ENCODE data around the gene TMEM19.
"Not testable (repeated sequence)": the region's sequence is repeated elsewhere in the genome, so short reads cannot be mapped to it uniquely, and the experiment has no call there.

TMEM19 gene

DNA sequence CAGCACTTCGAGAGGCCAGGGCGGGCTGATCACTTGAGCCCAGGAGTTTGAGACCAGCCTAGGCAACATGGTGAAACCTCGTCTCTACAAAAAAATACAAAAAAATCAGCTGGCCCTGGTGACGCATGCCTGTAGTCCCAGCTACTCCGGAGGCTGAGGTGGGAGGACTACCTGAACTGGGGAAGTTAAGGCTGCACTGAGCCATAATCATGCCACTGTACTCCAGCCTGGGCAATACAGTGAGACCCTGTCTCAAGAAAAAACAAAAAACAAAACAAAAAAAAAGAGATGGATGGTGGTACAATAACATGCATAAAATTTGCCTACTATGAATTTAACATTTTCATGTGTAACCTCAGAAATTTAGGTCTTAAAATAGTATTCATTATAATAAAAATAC lies 19.6 kb upstream of the TMEM19 start:
- FAIRE-seq: no peak

DNA sequence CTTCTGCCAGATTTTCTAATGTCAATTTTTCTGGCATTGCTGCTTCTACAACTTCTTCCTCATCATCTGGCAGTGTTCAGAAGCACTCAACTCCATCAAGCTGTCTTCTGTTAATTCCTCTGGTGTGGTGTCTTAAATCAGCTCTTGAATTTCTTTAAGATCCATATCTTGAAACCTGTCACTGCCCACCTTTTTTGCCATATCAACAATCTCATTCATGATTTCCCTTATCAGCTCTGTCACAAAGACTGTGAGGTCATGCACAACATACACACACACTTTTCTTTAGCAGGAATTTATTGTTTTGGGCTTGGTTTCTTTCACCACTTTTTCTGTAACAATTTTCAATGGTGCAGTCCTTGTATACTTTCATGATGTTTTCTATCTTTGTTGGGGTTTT lies 14.6 kb upstream of the TMEM19 start:
- no peak for FAIRE-seq

DNA sequence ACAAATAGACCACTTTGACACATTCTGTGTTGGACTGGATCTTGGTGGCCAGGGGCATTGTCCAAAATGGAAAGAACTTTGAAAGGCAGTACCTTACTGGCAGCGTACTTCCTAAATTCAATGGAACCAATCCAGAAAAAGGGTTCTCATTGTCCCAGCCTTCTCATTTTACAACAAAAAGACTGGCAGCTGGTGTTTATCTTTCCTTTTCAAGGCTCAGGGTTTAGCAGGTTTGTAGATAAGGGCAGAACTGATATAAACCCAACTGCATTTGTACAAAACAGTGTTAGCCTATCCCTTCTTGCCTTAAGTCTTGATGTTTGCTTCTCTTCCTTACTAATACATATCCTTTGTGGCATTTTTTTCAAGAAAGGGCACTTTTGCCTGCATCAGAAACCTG lies 14.1 kb upstream of the TMEM19 start:
- no peak for FAIRE-seq

DNA sequence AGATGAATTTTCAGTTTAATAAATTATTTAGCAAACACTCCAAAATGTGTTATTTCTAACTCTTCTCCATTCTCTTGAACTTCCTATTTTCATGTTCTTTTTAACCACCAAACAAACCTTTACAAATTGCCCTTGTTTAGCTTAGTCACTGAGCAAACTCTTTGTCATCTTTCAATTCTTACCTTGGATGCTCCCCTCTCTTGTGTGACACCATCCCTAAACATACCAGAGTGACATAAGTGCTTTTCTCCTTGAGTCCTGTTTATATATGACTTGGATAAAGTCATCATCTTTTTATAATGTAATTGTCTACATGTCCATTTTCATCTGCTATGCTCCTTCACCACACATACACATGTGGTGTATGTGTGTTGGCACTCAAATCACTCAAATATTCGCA lies 3.4 kb upstream of the TMEM19 start:
- FAIRE-seq: no peak

DNA sequence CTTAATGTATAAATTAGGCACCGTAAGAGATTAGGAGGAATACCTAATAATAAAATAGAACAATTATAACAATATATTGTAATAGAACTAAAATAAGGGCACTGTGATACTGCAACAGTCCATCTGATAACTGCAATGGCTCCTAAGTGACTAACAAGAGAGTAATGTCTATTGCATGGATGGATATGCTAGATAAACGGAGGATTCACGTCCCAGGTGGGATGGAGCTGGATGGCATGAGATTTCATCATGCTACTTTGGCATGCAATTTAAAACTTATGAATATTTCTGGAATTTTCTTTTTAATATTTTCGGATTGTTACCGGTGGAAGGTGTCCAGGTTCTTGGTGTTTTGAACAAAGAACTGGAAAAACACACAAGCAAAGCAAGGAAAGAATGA lies 2.2 kb upstream of the TMEM19 start:
- FAIRE-seq: no peak

DNA sequence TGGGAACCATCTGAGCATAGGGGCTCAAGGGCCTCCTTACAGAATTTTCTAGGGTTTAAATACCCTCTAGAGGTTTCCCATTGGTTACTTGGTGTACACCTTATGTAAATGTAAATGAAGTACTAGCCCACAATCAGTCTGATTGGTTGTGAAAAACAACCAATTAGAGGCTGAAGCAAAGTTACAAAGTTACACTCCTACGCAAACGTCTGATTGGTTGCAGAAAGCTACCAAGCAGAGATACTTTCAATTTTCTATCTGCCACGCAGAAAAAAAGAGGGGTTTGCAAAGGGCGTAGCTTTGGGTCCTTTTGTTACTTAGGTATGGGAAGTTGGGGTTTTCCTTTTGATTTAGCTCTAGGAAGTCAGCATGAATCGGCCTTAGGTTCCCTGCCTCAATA lies 1.8 kb upstream of the TMEM19 start:
- no peak for FAIRE-seq

DNA sequence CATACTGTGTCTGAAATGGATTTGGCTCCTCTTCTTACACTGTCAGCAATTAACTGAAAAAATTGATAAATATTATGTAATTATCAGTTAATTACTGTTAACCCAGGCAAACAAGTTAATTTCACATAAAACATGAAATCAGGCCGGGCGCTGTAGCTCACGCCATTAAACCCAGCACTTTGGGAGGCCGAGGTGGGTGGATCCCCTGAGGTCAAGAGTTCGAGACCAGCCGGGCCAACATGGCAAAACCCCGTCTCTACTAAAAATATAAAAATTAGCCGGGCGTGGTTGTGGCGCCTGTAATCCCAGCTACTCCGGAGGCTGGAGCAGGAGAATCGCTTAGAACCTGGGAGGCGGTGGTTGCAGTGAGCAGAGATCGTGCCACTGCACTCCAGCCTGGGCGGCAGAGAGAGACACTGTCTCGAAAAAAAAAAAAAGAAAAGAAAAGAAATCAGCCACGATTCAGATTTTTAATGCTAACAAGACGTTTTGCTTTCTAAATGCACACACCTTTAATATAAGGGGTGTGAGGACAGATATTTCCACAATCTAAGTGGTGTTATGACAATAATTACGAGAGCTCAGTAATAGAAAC lies 473 bp upstream of the TMEM19 start:
- FAIRE-seq: no peak

DNA sequence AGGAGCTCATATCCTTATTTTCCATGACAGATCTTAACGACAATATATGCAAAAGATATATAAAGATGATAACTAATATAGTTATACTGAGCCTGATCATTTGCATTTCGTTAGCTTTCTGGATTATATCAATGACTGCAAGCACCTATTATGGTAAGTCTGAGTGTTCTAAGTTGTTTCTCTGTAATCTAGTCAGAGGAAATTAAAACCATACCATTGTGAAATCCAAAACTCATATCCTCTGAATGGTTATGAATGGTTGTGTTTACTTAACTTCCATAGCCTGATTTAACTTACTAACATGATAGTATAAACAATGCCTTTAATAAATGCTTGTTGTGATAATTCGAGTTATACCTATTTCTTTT lies 760 bp downstream of the TMEM19 start:
- FAIRE-seq: no peak

DNA sequence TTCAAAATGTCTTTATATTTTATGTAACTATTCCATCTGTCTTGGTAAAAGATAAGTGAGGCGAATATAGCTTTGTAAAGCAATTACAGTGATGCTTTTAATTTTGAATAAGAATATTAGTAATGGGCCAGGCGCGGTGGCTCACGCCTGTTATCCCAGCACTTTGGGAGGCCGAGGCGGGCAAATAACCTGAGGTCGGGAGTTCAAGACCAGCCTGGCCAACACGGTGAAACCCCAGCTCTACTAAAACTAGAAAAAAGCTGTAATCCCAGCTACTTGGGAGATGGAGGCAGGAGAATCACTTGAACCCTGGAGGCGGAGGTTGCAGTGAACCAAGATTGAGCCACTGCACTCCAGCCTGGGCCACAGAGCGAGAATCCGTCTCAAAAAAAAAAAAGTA lies 1.3 kb downstream of the TMEM19 start:
- FAIRE-seq: not testable (repeated sequence)

DNA sequence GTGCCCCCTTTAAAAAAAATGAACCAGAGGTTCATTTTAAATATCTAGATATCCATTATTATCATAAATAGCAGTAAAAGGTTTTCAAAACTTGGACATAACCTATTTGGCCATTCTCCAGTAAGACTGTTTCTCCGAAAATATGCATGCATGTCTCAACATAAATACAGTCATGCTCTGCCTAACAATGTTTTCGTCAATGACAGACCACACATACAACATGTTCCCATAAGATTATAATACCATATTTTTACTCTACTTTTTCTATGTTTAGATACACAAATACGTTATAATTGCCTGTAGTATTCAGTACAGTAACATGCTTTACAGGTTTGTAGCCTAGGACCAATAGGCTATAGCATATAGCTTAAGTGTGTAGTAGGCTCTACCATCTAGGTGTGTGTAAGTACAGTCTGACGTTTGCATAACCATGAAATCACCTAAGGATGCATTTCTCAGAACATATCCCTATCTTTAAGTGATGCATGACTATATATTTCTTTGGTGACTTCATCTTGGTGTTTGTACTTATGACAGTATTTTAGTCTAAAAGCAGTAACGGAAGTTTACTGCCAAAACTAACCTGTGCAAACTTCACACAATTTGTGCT lies 3.2 kb downstream of the TMEM19 start:
- no peak for FAIRE-seq

DNA sequence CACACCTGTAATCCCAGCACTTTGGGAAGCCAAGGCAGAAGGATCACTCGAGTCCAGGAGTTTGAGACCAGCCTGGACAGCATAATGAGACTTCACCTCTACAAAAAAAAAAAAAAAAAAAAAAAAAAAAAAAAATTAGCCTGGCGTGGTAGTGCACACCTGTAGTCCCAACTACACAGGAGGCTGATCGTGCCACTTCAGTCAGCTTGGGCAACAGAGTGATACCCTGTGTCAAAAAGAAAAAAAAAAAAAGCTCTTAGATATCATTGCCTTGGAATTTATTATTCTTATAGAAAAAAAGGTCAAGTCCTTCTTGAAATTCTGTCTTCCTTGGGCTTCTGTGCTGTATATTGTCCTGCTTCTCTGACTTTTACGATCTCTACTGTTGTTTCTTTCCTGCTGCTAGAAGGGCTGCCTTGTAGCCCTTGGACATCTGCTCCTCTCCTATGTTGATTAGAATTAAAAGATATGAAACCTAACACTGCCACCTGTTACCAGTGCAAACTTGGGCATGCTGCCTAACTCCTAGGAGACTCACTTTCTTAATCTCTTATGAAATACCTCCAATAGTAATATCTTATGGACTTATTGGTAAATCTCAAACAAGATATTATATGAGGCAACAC lies 5.7 kb downstream of the TMEM19 start:
- FAIRE-seq: no peak

DNA sequence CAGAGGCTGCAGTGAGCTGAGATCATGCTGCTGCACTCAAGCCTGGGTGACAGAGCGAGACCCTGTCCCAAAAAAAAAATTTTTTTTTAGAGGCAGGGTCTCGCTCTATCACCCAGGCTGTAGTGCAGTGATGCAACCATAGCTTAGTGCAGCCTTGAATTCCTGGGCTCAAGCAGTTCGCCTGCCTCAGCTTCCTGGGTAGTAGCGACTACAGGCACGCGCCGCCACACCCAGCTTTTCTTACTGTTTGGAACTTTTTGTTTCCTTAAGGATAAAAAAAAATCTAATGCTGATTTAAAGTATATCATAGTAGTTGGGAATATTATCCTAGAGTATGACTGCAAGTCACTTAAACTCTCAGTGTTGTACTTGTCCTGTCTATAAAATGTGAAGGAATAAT lies 7.2 kb downstream of the TMEM19 start:
- no peak for FAIRE-seq

DNA sequence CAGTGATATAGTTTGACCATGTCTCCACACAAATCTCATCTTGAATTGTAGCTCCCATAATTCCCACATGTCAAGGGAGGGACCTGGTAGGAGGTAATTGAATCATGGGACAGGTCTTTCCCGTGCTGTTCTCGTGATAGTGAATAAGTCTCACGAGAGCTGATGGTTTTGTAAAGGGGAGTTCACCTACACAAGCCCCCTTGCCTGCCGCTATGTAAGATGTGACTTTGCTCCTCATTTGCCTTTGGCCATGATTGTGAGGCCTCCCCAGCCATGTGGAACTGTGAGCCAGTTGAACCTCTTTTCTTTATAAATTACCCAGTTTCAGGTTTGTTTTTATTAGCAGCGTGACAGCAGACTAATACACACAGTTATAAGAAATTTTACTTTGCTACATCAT lies 7.8 kb downstream of the TMEM19 start:
- FAIRE-seq: not testable (repeated sequence)

DNA sequence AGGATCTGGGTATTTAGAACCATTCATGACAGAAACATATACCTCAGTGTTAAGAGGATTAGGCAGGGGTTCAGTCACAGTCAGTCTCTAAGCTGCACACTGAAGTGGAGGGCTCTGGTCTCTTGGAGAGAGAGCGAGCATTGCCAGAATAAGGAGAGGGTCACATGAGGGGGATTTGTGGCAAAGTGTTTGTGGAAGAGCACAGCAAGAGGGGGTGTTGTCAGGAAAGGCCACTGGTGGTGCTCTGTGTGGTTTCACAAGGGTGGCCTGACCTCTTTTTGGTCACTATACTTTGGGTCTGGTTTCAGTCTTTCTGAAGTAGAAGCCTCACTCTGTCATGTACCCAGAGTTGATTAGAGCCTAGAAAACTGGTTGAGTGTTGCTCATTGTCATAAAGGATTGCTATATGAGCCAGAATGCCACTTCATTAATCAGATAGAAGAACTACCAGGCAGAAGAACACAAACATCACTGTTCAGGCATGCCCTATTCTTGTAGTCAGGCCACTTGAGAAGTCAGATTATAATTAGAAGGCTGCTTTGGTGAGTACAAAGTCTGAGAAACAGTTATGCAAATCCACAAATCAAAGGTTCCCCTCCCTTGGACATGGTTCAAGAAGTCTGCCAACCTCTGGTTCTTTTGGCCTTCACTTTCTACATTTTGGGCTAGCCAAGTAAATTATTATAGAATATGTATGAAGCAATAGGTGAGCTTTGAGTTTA lies 8.4 kb downstream of the TMEM19 start:
- FAIRE-seq: no peak

DNA sequence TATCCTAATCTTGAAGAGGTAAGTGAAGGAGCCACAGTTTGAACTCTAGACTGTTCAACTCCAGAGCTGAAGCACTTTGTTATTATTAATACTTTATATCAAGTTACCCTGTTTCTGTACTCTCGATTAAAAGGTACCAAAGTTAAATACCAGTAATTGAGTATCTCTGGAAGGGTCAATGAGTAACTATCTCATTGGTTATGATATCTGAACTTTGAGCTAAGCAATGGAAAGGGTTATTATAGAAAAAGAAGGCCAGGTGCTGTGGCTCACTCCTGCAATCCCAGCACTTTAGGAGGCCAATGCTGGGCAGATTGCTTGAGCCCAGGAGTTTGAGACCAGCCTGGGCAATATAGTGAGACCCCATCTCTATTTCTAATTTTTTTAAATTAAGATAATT lies 9.9 kb downstream of the TMEM19 start:
- no peak for FAIRE-seq

DNA sequence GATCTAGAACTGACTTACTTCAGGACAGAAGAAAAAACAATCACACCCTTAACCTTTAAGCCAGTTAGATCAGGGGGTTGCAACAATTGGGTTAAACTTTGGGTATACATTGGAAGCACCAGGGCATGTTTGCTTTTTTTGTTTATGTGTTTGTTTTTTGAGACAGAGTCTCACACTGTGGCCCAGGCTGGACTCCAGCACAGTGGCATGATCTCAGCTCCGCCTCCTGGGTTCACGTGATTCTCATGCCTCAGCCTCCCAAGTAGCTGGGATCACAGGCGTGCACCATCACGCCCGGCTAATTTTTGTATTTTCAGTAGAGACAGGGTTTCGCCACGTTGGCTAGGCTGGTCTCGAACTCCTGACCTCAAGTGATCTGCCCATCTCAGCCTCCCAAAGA lies 16.3 kb downstream of the TMEM19 start:
- not testable (repeated sequence) for FAIRE-seq

DNA sequence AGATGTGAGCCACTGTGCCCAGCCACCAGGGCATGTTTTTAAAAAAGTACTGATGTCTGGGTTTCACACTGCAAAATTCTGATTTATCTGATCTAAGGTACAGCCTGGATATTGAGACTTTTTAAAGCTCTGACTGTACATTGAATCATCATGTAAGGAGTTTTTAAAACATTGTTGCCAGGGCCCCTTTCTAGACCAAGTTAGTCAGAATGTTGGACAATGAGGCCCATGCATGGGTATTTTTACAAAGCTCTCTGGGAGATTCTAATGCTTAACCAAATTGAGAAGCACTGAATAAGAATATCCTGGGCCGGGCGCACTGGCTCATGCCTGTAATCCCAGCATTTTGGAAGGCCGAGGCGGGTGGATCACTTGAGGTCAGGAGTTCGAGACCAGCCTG lies 16.7 kb downstream of the TMEM19 start:
- FAIRE-seq: no peak

DNA sequence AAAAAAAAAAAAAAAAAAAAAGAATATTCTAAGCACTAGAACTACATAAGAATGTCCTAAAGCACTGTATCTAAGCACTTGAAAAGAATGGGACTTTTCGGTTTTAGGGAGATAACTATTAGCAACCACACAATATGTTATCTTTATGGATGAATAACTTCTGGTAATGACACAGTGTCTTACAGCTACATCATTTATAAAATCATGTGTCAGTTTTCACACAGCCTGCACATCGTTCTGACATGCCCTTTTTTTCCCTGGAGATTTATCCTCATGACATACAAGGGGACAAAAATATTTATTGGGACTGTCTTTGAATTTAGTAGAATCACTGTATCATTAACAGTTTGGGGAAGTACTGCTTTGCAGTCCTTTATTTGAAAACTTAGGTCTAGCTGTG lies 17.3 kb downstream of the TMEM19 start:
- FAIRE-seq: no peak

DNA sequence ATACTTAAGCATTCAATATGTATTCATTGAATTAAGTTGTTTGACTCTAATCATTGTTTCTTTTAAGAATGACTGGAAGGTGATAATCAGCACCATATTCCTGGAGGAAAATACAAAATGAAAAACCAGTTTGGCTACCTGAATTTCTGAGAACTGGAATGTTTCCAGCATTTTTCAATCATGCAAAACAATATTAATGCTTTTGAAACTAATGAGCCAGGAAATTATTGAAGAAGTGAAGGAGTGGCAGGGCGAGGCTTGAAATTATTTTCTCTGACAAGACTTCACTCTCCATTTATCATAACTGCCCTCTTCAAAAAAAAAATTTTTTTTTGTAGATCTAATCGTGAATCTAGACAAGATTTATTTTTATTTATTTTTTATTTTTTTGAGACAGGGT lies 19.0 kb downstream of the TMEM19 start:
- no peak for FAIRE-seq

DNA sequence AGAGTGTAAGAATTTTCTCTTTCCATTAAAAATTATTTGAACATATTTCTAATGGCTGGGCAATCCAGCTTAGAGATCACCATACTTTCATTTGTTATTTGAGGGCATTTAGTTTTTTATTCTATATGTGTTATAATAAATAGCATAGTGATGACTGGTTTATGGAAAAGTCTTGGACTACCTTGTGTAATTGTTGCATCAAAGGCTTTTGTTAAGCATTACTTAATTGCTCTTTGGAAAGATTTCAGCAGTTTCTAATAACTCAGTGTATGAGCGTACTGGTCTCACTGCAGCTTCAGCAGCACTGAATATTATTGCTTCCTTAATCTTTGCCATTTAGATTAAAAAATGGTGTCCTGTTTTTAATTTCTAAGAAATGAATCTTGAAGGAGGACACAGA lies 22.8 kb downstream of the TMEM19 start:
- no peak for FAIRE-seq

DNA sequence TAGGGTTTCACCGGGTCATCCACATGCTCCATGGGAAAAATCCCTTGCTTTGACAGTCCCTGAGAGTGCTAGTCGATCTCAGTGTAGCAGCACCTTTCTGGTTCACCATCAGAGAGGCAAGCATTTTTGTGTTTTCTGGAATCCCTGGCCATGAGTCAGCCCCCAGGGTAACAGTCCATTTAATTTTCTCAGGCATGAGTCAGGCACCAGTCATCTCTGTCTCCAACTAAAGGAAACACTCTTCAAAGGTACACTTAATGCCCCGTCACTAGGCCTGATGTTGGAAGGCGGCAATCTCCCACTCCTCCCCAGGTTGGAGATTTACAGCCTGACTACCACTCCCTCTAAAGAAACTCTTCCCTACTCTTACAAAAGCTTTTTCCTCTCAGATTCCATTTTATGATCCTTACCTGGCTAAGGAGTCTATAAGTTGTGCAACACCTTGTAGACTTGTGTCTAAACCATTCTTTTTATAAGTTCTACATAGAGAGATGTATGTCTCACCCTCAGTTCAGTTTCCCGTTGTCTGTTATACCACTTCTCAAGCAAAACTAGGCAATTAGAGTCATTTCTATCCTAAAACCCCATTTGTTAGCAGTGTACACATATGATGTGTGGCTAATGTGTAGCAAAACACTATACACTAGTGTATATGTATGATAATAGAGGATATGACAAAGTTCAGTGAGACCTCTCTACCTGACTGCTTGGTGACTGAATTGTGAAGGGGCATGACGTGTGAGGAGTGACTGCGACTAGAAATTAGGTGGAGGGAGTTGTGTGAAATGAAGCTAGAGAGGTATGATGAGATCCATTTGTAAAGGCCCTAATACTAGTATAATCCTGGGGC lies 24.6 kb downstream of the TMEM19 start:
- no peak for FAIRE-seq

DNA sequence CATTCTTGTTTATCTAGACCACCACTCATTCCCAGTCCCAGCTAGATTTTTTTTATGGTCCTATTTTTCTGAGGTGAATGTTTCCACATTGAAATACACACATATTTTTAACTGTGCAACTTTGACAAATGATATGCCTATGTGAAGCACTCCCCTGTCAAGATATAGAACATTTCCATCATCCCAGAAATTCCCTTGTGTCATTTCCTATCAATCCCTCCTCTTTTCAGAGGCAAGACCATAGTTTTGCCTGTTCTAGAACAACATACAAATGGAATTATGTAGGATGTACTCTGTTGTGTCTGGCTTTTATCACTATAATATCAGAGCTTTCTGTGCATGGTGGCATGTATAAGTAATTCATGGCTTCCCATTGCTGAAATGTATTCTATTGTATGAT lies 32.7 kb downstream of the TMEM19 start:
- no peak for FAIRE-seq

DNA sequence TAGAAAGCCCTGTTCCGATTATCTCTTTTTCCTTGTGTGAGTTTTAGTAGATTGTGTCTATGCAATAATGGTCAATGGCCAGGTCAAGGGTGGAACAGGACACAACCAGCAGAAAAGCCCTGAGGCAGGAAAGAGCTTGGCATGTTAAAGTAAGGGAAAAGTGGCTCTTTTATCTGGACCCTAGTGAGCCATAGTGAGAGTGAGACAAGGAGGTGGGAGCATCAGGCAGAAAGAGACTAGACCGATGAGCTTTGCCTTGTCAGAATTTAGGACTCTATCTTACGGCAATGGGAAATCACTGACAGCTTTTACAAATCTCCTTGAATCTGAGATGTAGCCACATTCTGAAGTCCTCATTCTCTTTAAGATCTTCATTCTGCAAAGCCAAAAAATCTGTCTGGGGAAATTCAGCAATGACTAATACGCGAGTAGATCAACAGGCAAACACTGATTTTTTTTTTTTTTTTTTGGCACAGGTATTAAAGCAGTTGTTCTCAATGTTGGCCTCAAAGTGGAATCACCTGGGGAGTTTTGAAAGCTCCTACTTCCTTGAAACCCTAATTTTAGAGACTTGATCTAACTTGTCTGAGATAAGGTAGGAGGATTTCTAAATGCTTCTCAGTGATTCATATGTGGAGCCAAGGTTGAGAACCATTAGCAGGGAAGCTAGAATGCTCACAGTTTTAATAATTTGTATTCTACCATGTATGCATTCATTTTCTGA lies 33.9 kb downstream of the TMEM19 start:
- FAIRE-seq: no peak

Data from islet of Langerhans (tissue), 1 donor.